Hepatocyte (in vitro differentiated cells): ENCODE measurements around the gene ARMH2.

Source experiments
- EZH2phosphoT487 ChIP-seq: fragments of 200-600 bp; sonication (generic); IDR thresholded peaks from one replicate; pipeline ENCODE4 v1.6.1; 2018; ENCODE audit warnings: antibody characterized with exemption, mild to moderate bottlenecking, low read depth, moderate library complexity; ENCODE audit not compliant: unreplicated experiment, severe bottlenecking
- TF ChIP-seq, protein P1 (sequence below): fragments of 200-600 bp; sonication (generic); IDR thresholded peaks from 2 replicates; pipeline ENCODE4 v1.5.1; 2016; ENCODE audit warnings: antibody characterized with exemption, mild to moderate bottlenecking; ENCODE audit not compliant: poor library complexity

DNA sequence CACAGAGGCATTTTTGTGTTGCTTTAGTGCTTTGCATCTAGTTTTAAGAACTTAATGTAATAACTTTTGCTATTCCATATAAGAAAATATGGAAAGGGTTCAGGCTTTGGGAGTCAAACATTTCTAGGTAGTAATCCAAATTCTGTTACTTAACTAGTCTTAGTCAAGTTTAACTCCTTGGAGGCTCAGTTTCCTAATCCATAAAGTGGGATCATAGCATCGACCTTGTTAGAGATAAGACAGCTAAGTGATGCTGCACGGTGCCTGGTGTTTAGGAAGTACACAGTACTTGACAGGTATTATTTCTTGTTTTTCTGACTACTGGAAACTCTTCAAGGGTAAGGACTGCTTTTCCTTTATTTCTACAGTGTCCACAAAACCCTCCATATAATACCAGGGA lies 24.5 kb upstream of the ARMH2 start:
- TF ChIP-seq, protein P1, sequence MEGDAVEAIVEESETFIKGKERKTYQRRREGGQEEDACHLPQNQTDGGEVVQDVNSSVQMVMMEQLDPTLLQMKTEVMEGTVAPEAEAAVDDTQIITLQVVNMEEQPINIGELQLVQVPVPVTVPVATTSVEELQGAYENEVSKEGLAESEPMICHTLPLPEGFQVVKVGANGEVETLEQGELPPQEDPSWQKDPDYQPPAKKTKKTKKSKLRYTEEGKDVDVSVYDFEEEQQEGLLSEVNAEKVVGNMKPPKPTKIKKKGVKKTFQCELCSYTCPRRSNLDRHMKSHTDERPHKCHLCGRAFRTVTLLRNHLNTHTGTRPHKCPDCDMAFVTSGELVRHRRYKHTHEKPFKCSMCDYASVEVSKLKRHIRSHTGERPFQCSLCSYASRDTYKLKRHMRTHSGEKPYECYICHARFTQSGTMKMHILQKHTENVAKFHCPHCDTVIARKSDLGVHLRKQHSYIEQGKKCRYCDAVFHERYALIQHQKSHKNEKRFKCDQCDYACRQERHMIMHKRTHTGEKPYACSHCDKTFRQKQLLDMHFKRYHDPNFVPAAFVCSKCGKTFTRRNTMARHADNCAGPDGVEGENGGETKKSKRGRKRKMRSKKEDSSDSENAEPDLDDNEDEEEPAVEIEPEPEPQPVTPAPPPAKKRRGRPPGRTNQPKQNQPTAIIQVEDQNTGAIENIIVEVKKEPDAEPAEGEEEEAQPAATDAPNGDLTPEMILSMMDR: no peak
- no peak for TF ChIP-seq EZH2phosphoT487
